Jurkat, Clone E6-1 (cell line): ENCODE data around the gene AKAP7.
"Not testable (repeated sequence)": the region's sequence is repeated elsewhere in the genome, so short reads cannot be mapped to it uniquely, and the experiment has no call there.

Experiments
- DNase-seq: peaks from one replicate; pipeline ENCODE4 v3.0.0-alpha.2; 2011; ENCODE audit warnings: low read depth, low spot score
- H3K4me3 ChIP-seq: 2 replicates; pipeline ENCODE4 v1.5.1; 2011; ENCODE audit warnings: mild to moderate bottlenecking, low read length, control low read depth, moderate library complexity

The AKAP7 gene

GRCh38 chr6:131317516-131317915 lies 182.2 kb downstream of the AKAP7 start:
- no peak for DNase-seq
- H3K4me3 ChIP-seq, result no peak overlapping the region

DNA sequence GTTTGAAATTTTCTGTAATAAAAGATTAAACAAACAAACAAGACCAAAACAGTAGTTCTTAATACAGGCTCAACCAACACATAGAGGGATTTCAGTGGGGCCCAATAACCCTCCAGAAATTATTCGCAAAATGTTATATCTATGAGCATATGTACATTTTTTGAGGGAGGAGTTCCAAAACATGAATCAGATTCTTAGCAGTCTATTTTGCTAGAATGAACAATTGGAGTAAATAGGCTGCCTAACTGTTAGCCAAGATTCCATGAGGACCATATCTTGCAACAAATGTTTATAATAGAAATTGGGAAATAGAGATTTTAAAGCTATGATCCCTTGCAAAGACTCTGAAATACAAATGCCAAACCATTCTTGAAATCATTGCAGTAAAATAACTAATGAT lies 186.3 kb downstream of the AKAP7 start:
- DNase-seq, result no peak
- no peak overlapping the region for H3K4me3 ChIP-seq

DNA sequence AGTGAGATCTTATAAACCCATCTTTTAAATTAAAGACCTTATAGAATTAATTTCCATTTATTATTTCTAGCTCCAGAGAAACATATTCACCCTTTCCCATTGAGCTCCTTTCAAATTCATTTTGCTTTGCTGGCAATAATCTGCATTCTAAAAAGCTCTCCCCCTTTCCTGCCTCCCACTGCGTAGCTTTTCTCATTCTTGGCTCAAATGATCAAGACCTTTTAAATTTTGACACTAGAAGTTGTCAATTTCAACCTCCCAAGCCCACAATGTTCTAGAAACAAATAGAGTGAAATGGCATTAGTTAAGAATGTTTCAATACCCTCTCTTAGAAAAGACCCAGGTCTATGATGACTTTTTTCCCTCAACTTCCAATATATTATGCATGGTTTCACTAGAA lies 186.9 kb downstream of the AKAP7 start:
- DNase-seq, result no peak
- no peak overlapping the region for H3K4me3 ChIP-seq

DNA sequence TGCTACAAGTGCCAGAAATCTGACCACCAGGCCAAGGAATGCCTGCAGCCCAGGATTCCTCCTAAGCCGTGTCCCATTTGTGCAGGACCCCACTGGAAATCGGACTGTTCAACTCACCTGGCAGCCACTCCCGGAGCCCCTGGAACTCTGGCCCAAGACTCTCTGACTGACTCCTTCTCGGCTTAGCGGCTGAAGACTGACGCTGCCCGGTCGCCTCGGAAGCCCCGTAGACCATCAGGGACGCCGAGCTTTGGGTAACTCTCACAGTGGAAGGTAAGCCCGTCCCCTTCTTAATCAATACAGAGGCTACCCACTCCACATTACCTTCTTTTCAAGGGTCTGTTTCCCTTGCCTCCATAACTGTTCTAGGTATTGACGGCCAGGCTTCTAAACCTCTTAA lies 190.4 kb downstream of the AKAP7 start:
- DNase-seq, H3K4me3 ChIP-seq: not testable (repeated sequence)

- H3K4me3 ChIP-seq, DNase-seq: not testable (repeated sequence)
Measured at GRCh38 chr6:131328727-131329126, 193.5 kb downstream of the AKAP7 start.

GRCh38 chr6:131331151-131331550 lies 195.9 kb downstream of the AKAP7 start:
- no peak for DNase-seq
- no peak overlapping the region for H3K4me3 ChIP-seq

DNA sequence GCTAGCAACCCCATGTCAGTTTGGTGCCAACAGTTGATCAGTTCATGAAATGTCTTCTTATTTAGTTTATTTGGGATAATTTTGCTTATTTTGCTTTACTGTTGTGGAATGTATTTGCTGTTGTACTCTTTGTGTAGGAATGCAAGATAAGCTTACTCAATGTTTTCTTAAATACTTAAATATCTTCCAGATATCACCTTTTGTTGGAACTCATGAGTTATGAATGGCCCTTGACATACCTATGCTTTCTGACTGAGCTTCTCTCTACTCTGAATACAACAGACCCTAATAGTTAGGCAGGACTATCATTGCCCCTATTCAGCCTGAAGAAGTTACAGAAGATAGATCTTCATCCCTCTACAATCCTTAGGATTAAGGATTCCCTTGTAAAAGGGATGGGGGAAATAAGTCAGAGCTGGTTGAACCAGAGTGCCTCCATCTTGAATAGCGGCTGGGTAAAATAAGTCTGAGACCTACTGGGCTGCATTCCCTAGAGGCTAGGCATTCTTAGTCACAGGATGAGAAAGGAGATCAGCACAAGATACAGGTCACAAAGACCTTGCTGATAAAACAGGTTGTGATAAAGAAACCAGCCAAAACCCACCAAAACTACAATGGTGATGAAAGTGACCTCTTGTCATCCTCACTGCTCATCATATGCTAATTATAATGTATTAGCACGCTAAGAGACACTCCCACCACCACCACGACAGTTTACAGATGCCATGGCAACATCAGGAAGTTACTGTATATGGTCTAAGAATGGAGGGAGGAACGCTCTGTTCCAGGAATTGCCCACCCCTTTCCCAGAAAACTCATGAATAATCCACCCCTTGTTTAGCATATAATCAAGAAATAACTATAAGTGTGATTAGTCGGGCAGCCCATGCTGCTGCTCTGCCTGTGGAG lies 196.9 kb downstream of the AKAP7 start:
- H3K4me3 ChIP-seq, result no peak overlapping the region
- DNase-seq, result no peak
